ENCODE results near the gene PSG7.
"Not testable (repeated sequence)": the region's sequence is repeated elsewhere in the genome, so short reads cannot be mapped to it uniquely, and the experiment has no call there.

The PSG7 gene

DNA sequence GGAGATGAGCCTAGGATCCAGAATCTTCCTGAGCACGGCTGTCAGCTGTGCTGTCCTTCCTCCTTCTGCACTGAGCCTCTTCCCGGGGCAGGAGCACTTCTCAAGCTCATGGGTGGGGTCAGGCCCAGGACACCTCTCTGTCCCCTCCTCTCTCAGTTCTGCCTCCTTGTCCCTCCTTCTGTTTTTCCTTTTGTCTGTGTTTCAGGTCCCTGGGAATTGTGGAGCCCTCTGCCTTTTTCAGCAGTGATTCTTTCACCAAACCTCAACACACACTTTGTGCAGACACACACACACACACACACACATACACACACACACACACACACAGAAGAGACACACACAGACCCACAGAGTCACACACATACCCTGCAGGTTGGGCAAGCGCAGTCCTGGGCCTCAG, at the start of gene PSG7:
Gene PSG7 (minus strand): TSS at position 101 of the 400 bp plus-strand sequence. CDS start 131 bp downstream, outside the sequence.
- not testable (repeated sequence) for DNase-seq

DNA sequence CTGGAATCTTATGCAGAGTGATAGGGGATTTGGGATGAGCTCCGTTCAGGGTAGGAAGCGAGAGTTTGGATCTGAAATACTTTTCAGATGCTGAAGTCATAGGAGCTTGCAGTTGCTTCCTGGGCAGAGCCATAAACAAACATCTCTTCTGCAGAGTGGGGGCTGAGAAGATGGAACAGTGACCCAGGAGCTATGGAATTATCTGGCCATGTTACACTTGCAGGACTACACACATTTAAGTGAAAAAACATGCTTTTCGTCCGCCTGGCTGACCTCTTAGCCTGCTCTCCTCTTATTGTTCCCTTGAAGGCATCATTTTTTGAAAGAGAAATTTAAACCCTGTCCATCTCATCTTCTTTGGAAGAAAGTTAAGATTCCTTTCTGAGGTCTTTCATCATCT, 48.6 kb upstream of the PSG7 start:
- DNase-seq = no peak

DNA sequence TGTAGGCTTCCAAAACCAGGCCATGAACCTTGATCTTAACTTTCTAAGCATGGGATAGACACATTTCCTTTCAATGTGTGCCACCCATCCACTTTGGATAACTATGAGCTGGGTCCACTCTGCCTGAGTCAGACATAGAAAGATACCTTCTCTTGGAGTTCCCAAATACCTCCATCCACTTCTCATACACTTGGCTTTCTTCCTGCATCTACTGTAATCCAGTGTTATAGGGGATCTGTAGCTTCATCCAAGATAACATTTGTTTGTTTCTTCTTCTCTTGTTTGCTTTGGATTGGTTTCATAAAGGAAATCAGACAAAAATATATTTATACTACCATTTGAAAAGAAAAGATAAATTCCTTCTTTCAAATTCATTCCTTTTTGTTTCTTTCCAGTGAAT, 45.1 kb upstream of the PSG7 start:
- not testable (repeated sequence) for DNase-seq

DNA sequence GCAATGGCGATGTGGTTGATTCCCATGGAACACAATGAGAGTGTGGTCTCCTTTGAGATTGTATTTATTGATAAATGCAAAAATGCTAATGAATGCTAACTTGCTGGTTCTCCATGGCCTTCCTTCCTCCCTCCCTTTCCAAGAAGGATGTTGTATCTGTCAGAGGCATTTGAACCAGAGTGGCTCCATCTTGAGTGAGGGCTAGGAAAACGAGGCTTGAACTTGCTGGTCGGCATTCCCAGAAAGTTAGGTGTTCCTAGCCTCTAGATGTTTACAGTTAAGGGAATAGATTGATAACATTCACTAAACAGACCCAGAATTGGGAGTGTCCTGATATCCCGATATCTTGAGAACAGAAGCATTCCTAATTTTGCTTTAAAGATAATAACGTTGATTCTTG, 34.4 kb upstream of the PSG7 start:
- not testable (repeated sequence) for DNase-seq

DNA sequence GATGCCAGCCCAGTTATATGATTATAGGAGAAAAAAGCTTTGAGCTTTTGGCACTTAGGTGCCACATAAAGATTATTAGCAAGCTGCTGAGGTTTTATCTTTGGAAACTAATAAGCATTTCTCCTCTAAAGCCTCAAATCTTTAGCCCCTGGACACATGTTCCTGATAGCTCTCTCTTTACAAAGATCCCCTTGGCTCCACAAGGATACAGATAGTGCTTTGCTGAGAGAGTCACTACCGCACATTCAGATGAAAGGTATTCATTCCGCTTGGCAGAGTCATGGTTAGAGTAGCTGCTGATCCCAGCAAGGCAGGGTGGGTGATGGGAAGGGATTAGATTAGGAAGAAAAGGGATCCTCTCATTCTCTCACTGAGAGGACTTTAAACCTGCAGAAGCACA, 28.2 kb upstream of the PSG7 start:
- DNase-seq = no peak

DNA sequence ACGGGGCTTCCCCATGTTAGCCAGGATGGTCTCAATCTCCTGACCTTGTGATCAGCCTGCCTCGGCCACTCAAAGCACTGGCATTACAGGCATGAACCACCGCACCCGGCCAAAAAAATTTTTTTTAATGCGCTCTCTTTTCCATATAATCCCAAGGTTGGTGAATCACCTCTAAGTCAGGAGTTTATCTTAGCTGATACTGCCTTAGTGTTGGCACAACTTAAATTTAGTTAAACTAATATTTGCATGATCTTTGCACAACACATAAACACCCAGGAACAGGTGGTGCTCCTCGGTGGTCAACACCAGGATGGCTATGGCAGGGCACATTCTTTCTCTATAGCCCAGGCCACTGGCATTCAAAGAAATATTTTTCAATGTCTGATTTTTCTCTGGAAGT, 24.1 kb upstream of the PSG7 start:
- no peak for DNase-seq

DNA sequence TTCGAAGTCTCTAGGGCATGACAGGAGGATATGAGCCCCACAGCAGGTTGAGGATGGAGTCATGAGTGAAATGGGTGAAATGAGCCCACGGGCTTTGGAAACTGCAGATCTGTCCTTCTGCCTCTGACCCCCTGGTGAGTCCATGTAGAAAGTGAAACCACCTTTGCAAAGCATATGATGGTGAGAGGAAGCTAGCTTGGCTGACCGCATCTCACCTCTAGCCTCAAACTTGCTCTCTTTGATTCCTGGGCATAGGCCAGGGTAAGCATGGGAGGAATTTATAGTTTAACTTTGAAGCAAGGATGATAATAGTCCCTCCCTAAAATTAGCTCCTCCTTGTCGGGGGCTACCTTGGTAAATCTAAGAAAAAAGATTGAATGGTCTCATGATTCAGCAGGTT, 15.1 kb upstream of the PSG7 start:
- not testable (repeated sequence) for DNase-seq

DNA sequence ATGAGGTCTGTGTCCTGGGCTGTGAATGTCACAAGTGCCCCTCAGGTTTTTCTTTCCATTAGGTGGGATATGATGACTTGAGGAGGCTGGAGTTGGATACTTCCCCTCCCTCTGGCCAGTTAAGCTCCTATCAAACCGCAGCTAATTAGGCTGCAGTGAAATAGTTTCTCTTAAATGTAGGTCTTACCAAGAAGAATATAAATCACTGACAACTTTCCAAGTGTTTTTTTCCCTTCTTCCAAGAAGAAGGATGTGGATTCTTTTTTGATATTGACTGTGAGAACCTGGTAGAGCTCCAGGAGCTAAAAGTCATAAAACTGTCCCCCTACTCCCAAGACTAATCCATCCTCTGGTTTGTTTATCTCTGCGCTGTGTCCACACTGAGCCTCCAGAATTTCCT, 14.5 kb upstream of the PSG7 start:
- not testable (repeated sequence) for DNase-seq

DNA sequence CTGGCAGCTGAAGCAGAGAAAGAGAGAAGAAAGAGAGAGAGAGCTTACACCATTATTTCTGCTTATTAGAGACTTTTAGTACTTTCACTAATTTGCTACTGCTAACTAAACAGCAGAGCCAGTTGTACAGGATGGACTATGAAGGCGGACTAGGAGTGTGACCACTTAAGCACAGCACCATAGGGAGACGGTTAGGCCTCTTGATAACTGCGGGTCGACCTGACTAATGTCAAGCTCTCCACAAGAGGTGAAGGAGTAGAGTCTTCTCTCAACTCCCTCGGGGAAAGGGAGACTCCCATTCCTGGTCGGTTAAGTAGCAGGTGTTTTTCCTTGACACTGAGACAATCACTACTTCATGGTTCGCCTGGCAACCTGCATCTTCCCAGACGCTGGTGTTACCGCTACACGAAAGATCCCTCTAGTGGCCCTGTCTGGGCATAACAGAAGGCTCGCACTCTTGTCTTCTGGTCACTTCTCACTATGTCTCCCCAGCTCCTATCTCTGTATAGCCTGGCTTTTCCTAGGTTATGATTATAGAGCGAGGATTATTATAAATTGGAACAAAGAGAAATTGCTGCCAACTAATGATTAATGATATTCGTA, 5.3 kb upstream of the PSG7 start:
- no peak for DNase-seq

DNA sequence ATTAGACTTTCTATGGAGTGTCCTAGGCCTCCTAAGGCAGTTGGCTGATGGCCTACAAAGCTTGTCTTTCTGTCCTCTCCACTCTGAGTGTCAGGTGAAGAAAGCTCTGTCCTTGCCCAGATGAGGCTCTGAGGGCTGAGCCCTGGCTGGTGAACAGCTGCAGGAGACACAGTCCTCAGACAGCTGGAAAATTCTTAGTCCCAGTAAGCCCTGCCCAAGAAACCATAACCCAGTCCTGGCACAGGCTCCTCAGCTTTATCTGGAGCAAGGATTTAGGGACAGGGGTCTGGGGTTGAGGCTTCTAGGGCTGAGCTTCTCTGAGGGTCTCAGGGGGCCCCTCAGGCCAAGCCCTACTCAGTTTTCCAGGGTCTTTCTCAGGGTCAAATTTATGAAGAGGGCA, 2.3 kb downstream of the PSG7 start:
- not testable (repeated sequence) for DNase-seq

DNA sequence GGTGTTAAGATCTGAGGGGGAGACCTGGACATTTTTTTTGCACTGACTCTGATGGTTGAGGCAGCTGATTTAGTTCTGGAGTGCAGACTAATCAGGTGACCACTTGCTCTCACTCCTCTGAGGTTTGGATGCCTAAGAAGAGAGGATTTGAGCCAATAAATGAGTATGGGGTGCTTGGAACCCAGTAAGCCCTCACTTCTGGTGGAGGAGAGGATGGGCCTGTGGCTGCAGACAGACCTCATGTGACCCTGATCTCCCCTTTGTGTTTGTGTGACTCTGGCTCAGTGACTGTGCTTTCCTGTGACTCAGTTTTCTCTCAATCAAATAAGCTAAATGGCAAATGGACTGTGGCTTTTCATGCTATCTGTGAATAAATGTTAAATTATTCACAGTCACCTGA, 2.8 kb downstream of the PSG7 start:
- DNase-seq = not testable (repeated sequence)

DNA sequence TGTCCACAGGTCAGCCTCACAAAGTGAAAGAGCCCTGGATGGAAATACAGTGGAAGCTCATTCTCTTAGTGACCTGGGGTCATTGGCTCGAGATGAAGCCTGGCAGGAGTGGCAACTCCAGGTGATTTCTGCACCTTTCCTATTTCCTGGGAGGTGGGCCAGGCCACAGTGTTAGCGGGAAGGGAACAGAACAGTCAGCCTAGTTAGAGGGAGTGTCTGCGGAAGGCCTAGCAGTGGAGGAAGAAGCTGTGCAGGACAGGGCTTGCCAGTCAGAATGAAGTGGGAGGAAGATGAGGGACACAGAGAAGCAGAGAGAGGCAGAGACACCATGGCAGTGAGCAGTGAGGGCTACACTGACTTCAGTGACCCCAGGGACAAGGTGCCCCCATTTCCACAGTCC, 3.6 kb downstream of the PSG7 start:
- not testable (repeated sequence) for DNase-seq

DNA sequence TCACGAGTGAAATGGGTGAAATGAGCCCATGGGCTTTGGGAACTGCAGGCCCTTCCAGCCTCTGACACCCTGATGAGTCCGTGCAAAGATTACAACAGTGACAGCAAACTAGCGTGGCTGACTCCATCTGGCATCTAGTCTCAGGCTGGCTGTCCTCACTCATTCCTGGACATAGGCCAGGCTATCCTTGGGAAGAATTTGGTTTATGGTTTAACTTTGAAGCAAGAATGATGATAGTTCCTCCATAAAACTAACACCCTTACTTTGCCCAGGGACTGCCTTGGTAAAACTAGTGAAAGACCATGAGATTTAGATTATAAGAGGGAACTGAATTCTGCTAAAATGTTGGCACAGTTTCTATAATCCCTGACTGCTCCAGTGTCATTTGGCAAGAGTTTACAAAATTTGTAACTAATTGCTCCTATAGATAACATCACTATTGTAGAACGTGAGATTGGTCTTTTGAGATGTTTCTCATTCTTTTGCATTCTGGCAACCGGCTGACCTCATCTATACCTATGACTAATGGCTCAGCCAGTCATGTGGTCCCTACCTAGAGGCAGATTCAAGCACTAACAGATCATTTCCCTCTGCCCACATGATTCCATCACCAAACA, 4.4 kb downstream of the PSG7 start:
- DNase-seq = not testable (repeated sequence)

DNA sequence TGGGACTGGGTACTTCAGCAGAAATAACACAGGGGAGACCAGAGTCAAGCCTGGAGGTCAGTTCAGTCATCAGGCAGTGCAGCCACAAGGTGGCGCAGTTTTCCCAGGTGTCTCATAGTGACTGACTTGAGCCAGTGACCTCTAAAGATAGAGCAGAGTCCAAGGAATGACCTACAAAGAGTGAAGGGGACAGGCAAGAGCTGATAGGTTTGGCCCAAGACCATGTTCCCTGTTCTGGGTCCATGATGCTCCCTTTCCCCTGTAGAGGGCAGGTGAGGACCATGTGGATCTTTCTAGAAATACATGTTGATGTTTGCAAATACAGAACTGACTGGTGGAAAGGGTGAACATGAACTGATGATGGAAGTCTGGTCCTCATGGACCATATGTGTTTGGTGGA, 6.8 kb downstream of the PSG7 start:
- not testable (repeated sequence) for DNase-seq

DNA sequence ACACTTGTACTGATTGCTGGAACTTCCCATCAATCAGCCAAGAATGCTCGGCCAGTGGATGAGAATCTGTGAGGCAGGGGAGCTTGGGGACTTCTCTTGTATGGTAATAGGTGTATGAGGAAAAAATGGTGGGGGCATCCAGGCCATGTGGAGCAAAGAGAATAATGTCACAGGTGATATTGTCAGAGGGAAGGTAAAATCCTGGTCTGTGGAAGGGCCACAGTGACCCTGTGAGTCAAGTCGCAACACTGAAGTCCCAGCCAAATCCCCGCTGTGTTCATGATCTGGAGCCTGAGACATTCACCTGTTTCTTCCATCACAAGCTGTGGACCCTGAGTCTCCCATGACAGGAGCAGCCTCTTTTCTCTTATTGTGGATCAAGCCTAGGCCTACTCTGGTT, 8.1 kb downstream of the PSG7 start:
- no peak for DNase-seq

DNA sequence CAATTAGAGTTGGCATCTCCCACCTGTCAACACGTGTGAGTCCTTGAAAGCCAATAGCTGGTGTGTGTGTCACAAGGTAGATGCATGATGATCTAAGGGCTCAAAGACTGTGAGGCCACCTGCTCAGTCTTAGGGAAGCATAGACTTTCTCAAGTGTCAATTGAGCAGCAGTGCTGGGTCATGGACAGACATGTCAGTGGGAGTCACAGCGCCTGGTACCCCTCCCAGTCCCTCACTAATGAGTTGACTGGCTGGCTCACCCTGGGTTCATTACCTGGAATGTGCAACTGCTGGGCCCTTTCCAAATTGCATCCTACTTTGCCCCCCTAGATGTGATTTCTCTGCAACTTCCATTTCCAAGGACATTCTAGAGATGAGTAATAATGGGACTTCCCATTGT, 10.2 kb downstream of the PSG7 start:
- DNase-seq = no peak

DNA sequence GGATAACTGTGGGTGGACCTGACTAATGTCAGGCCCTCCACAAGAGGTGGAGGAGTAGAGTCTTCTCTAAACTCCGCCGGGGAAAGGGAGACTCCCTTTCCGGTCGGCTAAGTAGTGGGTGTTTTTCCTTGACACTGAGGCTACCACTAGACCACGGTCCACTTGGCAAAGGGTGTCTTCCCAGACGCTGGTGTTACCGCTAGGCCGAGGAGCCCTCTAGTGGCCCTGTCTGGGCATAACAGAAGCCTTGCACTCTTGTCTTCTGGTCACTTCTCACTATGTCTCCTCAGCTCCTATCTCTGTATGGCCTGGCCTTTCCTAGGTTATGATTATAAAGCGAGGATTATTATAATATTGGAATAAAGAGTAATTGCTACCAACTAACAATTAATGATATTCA, 13.9 kb downstream of the PSG7 start:
- DNase-seq = not testable (repeated sequence)

DNA sequence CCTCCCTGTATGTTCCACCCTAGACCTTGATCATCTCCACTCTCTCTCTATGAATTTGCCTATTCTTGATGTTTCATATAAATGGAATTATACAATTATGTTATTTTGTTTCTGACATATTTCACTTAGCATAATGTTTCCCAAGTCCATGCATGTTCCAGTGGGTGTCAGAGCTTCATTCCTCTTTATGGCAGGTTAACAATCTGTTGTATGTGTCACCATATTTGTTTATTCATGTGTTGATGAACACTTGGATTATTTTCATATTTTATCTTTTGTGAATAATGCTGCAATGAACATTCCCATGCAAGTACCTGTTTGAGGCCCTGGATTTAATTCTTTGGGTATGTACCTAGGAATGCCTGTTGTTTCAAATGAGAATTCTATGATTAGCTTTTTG, 16.0 kb downstream of the PSG7 start:
- DNase-seq = not testable (repeated sequence)

DNA sequence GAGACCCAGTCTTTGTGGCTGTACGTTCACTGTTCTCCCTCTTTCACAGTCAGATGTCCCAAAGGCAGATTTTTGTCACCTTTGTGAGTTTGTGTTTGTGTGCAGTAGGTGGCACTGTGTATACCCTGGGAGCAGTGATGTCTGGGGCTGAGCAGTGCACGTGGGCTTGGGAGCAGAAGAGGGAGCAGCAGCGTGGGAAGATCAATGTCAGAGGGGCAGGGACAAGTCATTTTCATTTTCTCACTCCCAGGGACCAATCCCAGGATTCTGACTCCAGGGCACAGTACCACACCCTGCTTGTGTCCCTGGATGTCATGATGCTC, 17.3 kb downstream of the PSG7 start:
- DNase-seq = no peak

DNA sequence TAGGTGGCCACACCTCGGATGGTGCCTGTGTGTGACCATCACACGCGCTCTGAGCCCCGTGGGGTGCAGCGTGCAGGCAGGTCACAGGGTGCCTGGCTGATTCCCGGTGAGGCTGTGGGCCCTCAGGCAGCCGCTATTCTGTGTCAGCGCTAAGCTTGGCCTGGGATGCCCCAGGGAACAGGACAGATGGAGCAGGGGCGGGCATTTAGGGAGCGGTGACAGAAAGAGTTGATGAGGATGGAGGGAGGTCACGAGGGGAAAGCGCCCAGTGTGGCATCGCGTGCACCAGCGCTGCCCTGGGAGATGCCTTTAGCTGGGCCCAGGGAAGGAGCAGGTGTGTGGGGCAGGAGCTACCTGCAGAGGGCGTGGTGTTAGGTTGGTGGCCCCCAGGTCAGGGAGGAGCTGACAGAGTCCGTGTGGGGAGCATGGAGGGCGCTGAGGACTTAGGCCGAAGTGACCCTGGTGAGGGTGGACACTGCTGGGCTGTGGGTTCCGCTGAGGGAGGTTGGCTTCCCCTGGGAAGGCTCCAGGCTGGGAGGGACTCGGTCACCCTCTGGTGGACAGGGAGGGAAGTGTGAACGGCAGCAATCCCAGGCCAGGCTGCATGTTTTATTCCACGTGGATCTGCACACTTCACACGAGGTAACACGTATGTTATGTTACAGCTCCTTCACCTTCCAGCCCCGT, 17.8 kb downstream of the PSG7 start:
- not testable (repeated sequence) for DNase-seq

DNA sequence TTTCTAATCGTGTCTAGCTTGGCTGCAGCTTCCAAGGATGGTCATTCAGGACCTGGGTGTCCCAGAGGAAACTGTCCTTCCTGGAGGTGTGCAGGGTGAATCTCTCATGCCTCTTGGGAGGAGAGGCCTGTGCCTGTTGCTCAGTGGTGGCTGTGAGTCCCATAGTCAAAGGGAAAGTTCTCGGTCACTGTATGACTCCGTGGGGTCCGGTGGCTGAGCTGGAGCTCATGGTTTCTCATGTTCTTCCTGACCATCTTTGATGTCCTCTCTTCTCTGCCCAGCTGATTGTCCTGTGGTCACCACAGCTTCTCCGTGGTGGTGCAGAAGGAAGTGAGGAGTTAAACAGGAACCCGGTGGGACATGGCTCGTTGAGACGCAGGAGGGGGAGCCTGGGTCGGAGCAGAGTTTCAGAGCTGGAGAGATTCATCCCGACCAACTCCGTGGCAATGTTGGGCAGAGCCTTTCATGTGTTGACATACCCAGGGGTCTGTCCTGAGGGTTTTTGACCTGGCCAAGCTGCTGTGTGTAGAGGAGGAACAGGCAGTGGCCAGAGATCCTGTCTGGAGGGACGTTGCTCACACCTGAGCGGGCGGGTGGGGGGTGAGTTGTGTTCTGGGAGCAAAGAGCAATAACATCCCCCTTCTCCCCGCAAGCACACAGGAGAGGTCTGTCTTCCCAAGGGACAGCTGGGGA, 18.5 kb downstream of the PSG7 start:
- DNase-seq = not testable (repeated sequence)

DNA sequence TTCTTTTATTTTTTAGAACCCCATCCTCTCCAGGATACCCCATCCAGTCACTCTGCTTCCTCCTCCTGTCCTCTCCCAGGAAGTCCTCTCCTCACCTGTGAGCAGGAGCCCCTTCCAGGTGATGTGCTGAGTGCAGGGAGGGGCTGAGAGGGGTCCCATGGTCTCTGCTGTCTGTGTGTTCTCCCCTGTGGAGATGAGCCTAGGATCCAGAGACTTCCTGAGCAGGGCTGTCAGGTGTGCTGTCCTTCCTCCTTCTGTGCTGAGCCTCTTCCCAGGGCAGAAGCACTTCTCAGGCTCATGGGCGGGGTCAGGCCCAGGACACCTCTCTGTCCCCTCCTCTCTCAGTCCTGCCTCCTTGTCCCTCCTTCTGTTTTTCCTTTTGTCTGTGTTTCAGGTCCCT, 19.4 kb downstream of the PSG7 start, which contains the start of gene PSG6:
Gene PSG6 (minus strand): TSS at position 261 of the 400 bp plus-strand sequence. CDS start 102 bp downstream, at position 159.
- not testable (repeated sequence) for DNase-seq

DNA sequence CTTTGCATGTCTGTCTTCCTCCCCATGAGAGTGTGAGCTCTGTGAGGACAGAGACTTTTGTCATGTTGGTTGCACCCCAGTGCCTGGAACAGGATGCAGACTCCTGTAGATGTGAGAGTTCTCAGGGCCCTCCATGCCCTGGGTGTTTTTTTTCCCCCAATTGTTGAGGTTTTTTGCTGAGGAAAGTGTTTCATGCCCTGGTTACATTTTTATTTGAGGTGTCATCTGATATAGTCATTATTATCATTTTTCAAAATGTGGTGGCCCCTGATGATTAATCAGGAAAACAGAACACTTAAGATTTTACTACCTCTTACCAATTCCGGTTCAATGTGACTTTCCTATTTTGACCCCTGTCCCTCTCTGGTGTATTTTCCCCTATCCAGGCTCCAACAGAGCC, 20.1 kb downstream of the PSG7 start:
- not testable (repeated sequence) for DNase-seq

DNA sequence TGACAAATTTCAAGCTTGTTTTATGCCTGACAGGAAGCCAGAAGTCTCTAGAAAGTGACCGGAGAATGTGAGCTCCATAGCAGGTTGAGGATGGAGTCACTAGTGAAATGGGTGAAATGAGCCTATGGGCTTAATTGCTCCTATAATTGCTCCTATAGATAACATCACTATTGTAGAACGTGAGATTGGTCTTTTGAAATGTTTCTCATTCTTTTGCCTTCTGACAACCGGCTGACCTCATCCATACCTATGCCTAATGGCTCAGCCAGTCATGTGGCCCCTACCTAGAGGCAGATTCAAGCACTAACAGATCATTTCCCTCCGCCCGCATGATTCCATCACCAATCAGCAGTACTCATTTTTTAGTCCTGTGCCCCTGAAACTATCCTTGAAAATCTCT, 23.5 kb downstream of the PSG7 start:
- not testable (repeated sequence) for DNase-seq

Data from DMS79 treated with DMSO at 0.1 percent for 48 hours (cell line).